Keratinocyte (primary cell): ENCODE measurements around the gene CLRN1.

Experiments used
- EZH2 ChIP-seq: IDR thresholded peaks from one replicate; pipeline ENCODE4 v1.6.1; 2012; ENCODE audit warnings: inconsistent platforms, mild to moderate bottlenecking, low read length, moderate library complexity
- TF ChIP-seq, protein P1 (sequence below), 3 experiments: IDR thresholded peaks in 1 of 3; conservative IDR thresholded peaks in 1 of 3; optimal IDR thresholded peaks in 1 of 3; 2 replicates in 2 of 3; 3 replicates in 1 of 3; pipeline versions ENCODE3 to v1.5.1; 2011; ENCODE audit warnings: low read length in 3 of 3, mild to moderate bottlenecking in 3 of 3, moderate library complexity in 2 of 3, control low read depth in 1 of 3, inconsistent platforms in 1 of 3; ENCODE audit not compliant: insufficient read depth in 2 of 3; ENCODE audit errors: extremely low read depth in 1 of 3

DNA sequence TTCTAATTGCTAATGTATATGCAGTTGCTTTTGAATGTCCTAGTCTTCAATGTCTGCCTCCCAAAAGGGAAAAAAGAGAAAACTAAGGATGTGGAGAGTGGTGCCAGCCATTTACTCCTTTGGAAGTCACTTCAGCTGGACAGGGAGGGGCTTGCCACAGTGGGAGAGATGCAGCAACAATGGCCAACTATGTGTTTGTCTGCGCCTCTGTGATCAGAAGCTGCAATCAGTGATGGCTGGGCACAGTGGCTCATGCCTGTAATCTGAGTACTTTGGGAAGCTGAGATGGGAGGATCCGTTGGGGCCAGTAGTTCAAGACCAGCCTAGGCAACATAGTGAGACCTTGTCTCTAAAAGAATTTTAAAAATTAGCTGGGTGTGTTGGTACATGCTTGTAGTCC, 16.7 kb upstream of the CLRN1 start:
- TF ChIP-seq, protein P1, sequence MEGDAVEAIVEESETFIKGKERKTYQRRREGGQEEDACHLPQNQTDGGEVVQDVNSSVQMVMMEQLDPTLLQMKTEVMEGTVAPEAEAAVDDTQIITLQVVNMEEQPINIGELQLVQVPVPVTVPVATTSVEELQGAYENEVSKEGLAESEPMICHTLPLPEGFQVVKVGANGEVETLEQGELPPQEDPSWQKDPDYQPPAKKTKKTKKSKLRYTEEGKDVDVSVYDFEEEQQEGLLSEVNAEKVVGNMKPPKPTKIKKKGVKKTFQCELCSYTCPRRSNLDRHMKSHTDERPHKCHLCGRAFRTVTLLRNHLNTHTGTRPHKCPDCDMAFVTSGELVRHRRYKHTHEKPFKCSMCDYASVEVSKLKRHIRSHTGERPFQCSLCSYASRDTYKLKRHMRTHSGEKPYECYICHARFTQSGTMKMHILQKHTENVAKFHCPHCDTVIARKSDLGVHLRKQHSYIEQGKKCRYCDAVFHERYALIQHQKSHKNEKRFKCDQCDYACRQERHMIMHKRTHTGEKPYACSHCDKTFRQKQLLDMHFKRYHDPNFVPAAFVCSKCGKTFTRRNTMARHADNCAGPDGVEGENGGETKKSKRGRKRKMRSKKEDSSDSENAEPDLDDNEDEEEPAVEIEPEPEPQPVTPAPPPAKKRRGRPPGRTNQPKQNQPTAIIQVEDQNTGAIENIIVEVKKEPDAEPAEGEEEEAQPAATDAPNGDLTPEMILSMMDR (optimal IDR thresholded peaks at IDR 0.05 in 1 of 3, IDR thresholded peaks at IDR 0.05 in 1 of 3, conservative IDR thresholded peaks at IDR 0.05 in 1 of 3; ENCODE audit: extremely low read depth in 1 of 3, insufficient read depth in 2 of 3, low read length in 3 of 3), result no peak
- no peak for TF ChIP-seq EZH2
